Glutamatergic neuron (in vitro differentiated cells): ENCODE measurements around the gene THBS4. TPM values are rescaled to one million over a fixed set of nuclear protein-coding genes. Genes with fewer than 3 reads are reported as not detected.

Experiments used
- DNase-seq: peaks from one replicate; pipeline ENCODE4 v3.0.0; 2022
- H3K27ac Mint-ChIP-seq: one replicate; pipeline ENCODE4 v1.8.0; 2020; ENCODE audit warnings: mild to moderate bottlenecking, mixed read lengths, inconsistent platforms; ENCODE audit not compliant: unreplicated experiment
- H3K27me3 Mint-ChIP-seq: one replicate; pipeline ENCODE4 v1.8.0; 2020; ENCODE audit warnings: mild to moderate bottlenecking, moderate library complexity, mixed read lengths, inconsistent platforms; ENCODE audit not compliant: unreplicated experiment
- H3K36me3 Mint-ChIP-seq: one replicate; pipeline ENCODE4 v1.8.0; 2020; ENCODE audit warnings: mild to moderate bottlenecking, mixed read lengths, inconsistent platforms; ENCODE audit not compliant: unreplicated experiment
- H3K4me1 Mint-ChIP-seq: one replicate; pipeline ENCODE4 v1.8.0; 2020; ENCODE audit warnings: mild to moderate bottlenecking, low read depth, mixed read lengths, inconsistent platforms; ENCODE audit not compliant: unreplicated experiment
- H3K4me3 Mint-ChIP-seq: one replicate; pipeline ENCODE4 v1.8.0; 2020; ENCODE audit warnings: mild to moderate bottlenecking, mixed read lengths, inconsistent platforms; ENCODE audit not compliant: unreplicated experiment
- H3K9me3 Mint-ChIP-seq: one replicate; pipeline ENCODE4 v1.8.0; 2020; ENCODE audit warnings: mild to moderate bottlenecking, moderate library complexity, mixed read lengths, inconsistent platforms; ENCODE audit not compliant: unreplicated experiment
- CTCF ChIP-seq: fragments of 200-600 bp; sonication (generic); IDR thresholded peaks from one replicate; pipeline ENCODE4 v1.5.0; 2021; ENCODE audit not compliant: partially characterized antibody, unreplicated experiment
- total RNA-seq: library from RNA; stranded (reverse); fragmentation: NEBNext Ultra II Directional; extraction: Animal tissue kit (Norgen Biotek cat#: 25700); gene quantifications from one replicate; pipeline ENCODE4 v1.2.1, GENCODE V29; 2021; ENCODE audit not compliant: unreplicated experiment

The THBS4 gene
- total RNA-seq, 1 donor from 2014 or later: 41.1 TPM

GRCh38 chr5:80034559-80034958 lies 589 bp upstream of the THBS4 start:
- H3K4me1 Mint-ChIP-seq: peaks cover 4% of the 10 kb centered on the region
- H3K9me3 Mint-ChIP-seq: no peaks in the 10 kb centered on the region
- H3K36me3 Mint-ChIP-seq: no peaks in the 10 kb centered on the region
- TF ChIP-seq CTCF: no peak
- no peak overlapping the region for H3K27ac Mint-ChIP-seq
- no peaks in the 10 kb centered on the region for H3K27me3 Mint-ChIP-seq
- no peak for DNase-seq
- peak overlapping the region; percentile 78 for H3K4me3 Mint-ChIP-seq

- peak overlapping the region; percentile 56 for H3K4me3 Mint-ChIP-seq
- H3K27me3 Mint-ChIP-seq: no peaks in the 10 kb centered on the region
- H3K9me3 Mint-ChIP-seq: no peaks in the 10 kb centered on the region
Observed at GRCh38 chr5:80035839-80036238, 691 bp downstream of the THBS4 start.

GRCh38 chr5:80036615-80037014 lies 1.5 kb downstream of the THBS4 start:
- no peak for TF ChIP-seq CTCF
- no peak for DNase-seq
- Mint-ChIP-seq H3K36me3 (no peaks in the 10 kb centered on the region), H3K4me3 (peak overlapping the region; percentile 15), H3K9me3 (no peaks in the 10 kb centered on the region), H3K4me1 (peaks cover 19% of the 10 kb centered on the region), H3K27me3 (no peaks in the 10 kb centered on the region), H3K27ac (no peak overlapping the region)

More at GRCh38 chr5:80035839-80036238, 691 bp downstream of the THBS4 start:
- H3K27ac Mint-ChIP-seq: peak overlapping the region; percentile 14
- no peaks in the 10 kb centered on the region for H3K36me3 Mint-ChIP-seq
- peaks cover 11% of the 10 kb centered on the region for H3K4me1 Mint-ChIP-seq
- TF ChIP-seq CTCF: no peak
- no peak for DNase-seq

GRCh38 chr5:80037366-80037765 lies 2.2 kb downstream of the THBS4 start:
- no peaks in the 10 kb centered on the region for H3K36me3 Mint-ChIP-seq
- no peak overlapping the region for H3K4me3 Mint-ChIP-seq
- no peak for DNase-seq
- no peaks in the 10 kb centered on the region for H3K27me3 Mint-ChIP-seq
- H3K4me1 Mint-ChIP-seq: peaks cover 27% of the 10 kb centered on the region
- TF ChIP-seq CTCF: no peak
- H3K9me3 Mint-ChIP-seq: no peaks in the 10 kb centered on the region
- no peak overlapping the region for H3K27ac Mint-ChIP-seq

- Mint-ChIP-seq H3K27me3 (no peaks in the 10 kb centered on the region), H3K9me3 (no peaks in the 10 kb centered on the region), H3K4me3 (no peak overlapping the region), H3K4me1 (peaks cover 27% of the 10 kb centered on the region), H3K36me3 (peaks cover 5% of the 10 kb centered on the region), H3K27ac (no peak overlapping the region)
- DNase-seq: no peak
- no peak for TF ChIP-seq CTCF
Observed at GRCh38 chr5:80039650-80040049, 4.5 kb downstream of the THBS4 start.
